K562 (cell line): ENCODE data around the gene PLEK2. TPM values are rescaled to one million over a fixed set of nuclear protein-coding genes. Genes with fewer than 3 reads are reported as not detected.
A peak's percentile ranks its signal among the peaks of the same experiment; 100 is the strongest.

Source experiments
- ATF7 ChIP-seq: fragments of 450-650 bp; IDR thresholded peaks from 2 replicates; pipeline ENCODE4 v1.7.1; 2014; ENCODE audit warnings: mild to moderate bottlenecking, moderate library complexity
- DPF2 ChIP-seq: fragments of 450-650 bp; IDR thresholded peaks from 2 replicates; pipeline ENCODE4 v1.6.1; 2016
- MLLT1 ChIP-seq, 2 experiments: fragments of 450-650 bp; IDR thresholded peaks; 2 replicates each; pipeline ENCODE4 v1.6.1; 2016
- MYC ChIP-seq, 2 experiments: fragments of 250-450 bp in 1 of 2; sonication (Bioruptor Pico) in 1 of 2; IDR thresholded peaks; 2 replicates each; pipeline versions ENCODE4 v1.5.1 to v1.6.1; 2012 to 2021; ENCODE audit warnings: low read depth in 2 of 2, borderline replicate concordance in 1 of 2, improper control_type of control experiment in 1 of 2, low read length in 1 of 2, mild to moderate bottlenecking in 1 of 2, moderate library complexity in 1 of 2
- TCF15 ChIP-seq: fragments of 250-450 bp; sonication (Bioruptor Pico); IDR thresholded peaks from 2 replicates; pipeline ENCODE4 v1.8.0; 2022; ENCODE audit warnings: moderate library complexity, mild to moderate bottlenecking, inconsistent platforms
- ZBTB2 ChIP-seq: fragments of 450-650 bp; IDR thresholded peaks from 2 replicates; pipeline ENCODE4 v1.6.1; 2016; ENCODE audit warnings: antibody characterized with exemption
- ZNF318 ChIP-seq, 2 experiments: fragments of 450-650 bp; IDR thresholded peaks; 2 replicates each; pipeline ENCODE4 v1.6.1; 2016; ENCODE audit warnings: mild to moderate bottlenecking in 2 of 2, borderline replicate concordance in 1 of 2, low read depth in 1 of 2, moderate library complexity in 1 of 2
- polyA plus RNA-seq, 8 experiments: library from polyadenylated mRNA; depleted of rRNA in 4 of 8; stranded (reverse) in 5 of 8; unstranded in 3 of 8; fragments of >200 nt; fragmentation: Nextera tagmentation in 2 of 8; fragmentation: Illumina TruSeq in 1 of 8; extraction: Ambion mirVana in 2 of 8; extraction: Trizol in 1 of 8; gene quantifications; 2 replicates each; pipeline versions ENCODE4 v1.2.1 to v1.2.3, GENCODE V29; 2011 to 2014; ENCODE audit warnings: inconsistent platforms in 1 of 8, missing spikeins in 1 of 8
- total RNA-seq, 7 experiments: library from RNA; depleted of rRNA in 6 of 7; stranded (reverse); fragments of >200 nt in 6 of 7; fragmentation: Illumina TruSeq in 2 of 7; extraction: Trizol in 2 of 7; gene quantifications; 2 replicates each; pipeline versions ENCODE4 v1.2.1 to v1.2.3, GENCODE V29; 2011 to 2021; ENCODE audit warnings: low replicate concordance in 1 of 7

The PLEK2 gene
- total and polyA plus RNA-seq, 9 of the 15 experiments (the other 6 are each of a cell fraction or from before 2014, with no cell fraction given): not detected

GRCh38 chr14:67413806-67414769, 2.1 kb upstream of the PLEK2 start (continued):
- peak; percentile 28; the same call in 1 of the 2 replicates for TF ChIP-seq ZBTB2
- TF ChIP-seq MYC (IDR thresholded peaks at IDR 0.05; ENCODE audit: low read depth, low read length): no peak
- no peak for TF ChIP-seq MYC (CRISPR knock-in tag; IDR thresholded peaks at IDR 0.05; ENCODE audit: borderline replicate concordance, low read depth)
- no peak for TF ChIP-seq TCF15
- TF ChIP-seq MLLT1 (IDR thresholded peaks at IDR 0.05): no peak
- peak in 1 of 2 experiments; percentile 73; a peak in 2 of 4 replicates for TF ChIP-seq ZNF318 (IDR thresholded peaks at IDR 0.05; ENCODE audit: borderline replicate concordance in 1 of 2, low read depth in 1 of 2)
- peak; percentile 64 for TF ChIP-seq ATF7
- TF ChIP-seq DPF2: peak; percentile 76
